GM19240 (cell line): Measurements from ENCODE around the gene USP40.

ENCODE experiments used
- DNase-seq: peaks from one replicate; pipeline ENCODE4 v3.0.0; 2011; ENCODE audit warnings: low spot score; ENCODE audit not compliant: insufficient read length

USP40 gene

GRCh38 chr2:233499928-233500327, 66.7 kb downstream of the USP40 start:
- DNase-seq: no peak

- DNase-seq: no peak
Measured at GRCh38 chr2:233498126-233498525, 68.5 kb downstream of the USP40 start.

GRCh38 chr2:233497692-233498091, 68.9 kb downstream of the USP40 start:
- no peak for DNase-seq

GRCh38 chr2:233495503-233496496, 70.8 kb downstream of the USP40 start:
- DNase-seq: no peak

- DNase-seq: no peak
Measured at GRCh38 chr2:233492751-233493150, 73.8 kb downstream of the USP40 start.

GRCh38 chr2:233492078-233492477, 74.5 kb downstream of the USP40 start:
- no peak for DNase-seq

GRCh38 chr2:233491326-233491725, 75.3 kb downstream of the USP40 start:
- DNase-seq: no peak

GRCh38 chr2:233490831-233491230, 75.8 kb downstream of the USP40 start:
- no peak for DNase-seq

- DNase-seq: no peak
Measured at GRCh38 chr2:233489666-233490065, 76.9 kb downstream of the USP40 start.

GRCh38 chr2:233489143-233489542, 77.4 kb downstream of the USP40 start:
- DNase-seq: no peak

GRCh38 chr2:233487748-233488345, 78.7 kb downstream of the USP40 start:
- DNase-seq: no peak

- no peak for DNase-seq
Measured at GRCh38 chr2:233486778-233487552, 79.6 kb downstream of the USP40 start.

- no peak for DNase-seq
Measured at GRCh38 chr2:233486357-233486756, 80.2 kb downstream of the USP40 start.

- DNase-seq: no peak
Measured at GRCh38 chr2:233485726-233486125, 80.9 kb downstream of the USP40 start.

GRCh38 chr2:233482616-233483015, 84.0 kb downstream of the USP40 start:
- no peak for DNase-seq

GRCh38 chr2:233481368-233482142, 85.0 kb downstream of the USP40 start:
- no peak for DNase-seq

GRCh38 chr2:233480490-233481202, 85.9 kb downstream of the USP40 start:
- no peak for DNase-seq

- DNase-seq: no peak
Measured at GRCh38 chr2:233479616-233480489, 86.7 kb downstream of the USP40 start.
